Measurements from ENCODE around the gene ULK4.

ULK4 gene

GRCh38 chr3:41317718-41318117, 644.2 kb downstream of the ULK4 start:
- CTCF ChIA-PET = no interaction called here

GRCh38 chr3:41317298-41317697, 644.6 kb downstream of the ULK4 start:
- ChIA-PET CTCF (no interaction called here), POLR2A (interaction anchor here (0.7 kb wide), 1 partner anchor 19 kb away, joined by 5 read pairs; no protein-coding TSS in a partner anchor)
- H3K9me3 ChIP-seq (ENCODE audit: control insufficient read depth, insufficient read depth, low read depth, low read length) = no peaks in the 10 kb centered on the region
- no peak overlapping the region for H3K4me3 ChIP-seq (ENCODE audit: low read depth, low read length)
- no peaks in the 10 kb centered on the region for H3K36me3 ChIP-seq (ENCODE audit: control insufficient read depth in 2 of 2, insufficient read depth in 1 of 2, low read length in 2 of 2)
- H3K4me1 ChIP-seq (ENCODE audit: control insufficient read depth, insufficient read depth, low read length) = no peaks in the 10 kb centered on the region
- no peak overlapping the region for H3K27ac ChIP-seq (ENCODE audit: extremely low read depth, low read depth, low read length)
- TF ChIP-seq MZF1 (tag by site-specific recombination; IDR thresholded peaks at IDR 0.05; ENCODE audit: borderline replicate concordance) (no peak), ZNF629 (tag by site-specific recombination; IDR thresholded peaks at IDR 0.05) (no peak), ZSCAN16 (tag by site-specific recombination; IDR thresholded peaks at IDR 0.05) (no peak)

More at GRCh38 chr3:41317718-41318117, 644.2 kb downstream of the ULK4 start:
- POLR2A ChIA-PET = no interaction called here
- TF ChIP-seq ZNF792 (tag by site-specific recombination; IDR thresholded peaks at IDR 0.05) = no peak
- no peak for TF ChIP-seq ZNF626 (tag by site-specific recombination; IDR thresholded peaks at IDR 0.05)
- no peak for TF ChIP-seq INSM2 (tag by site-specific recombination; IDR thresholded peaks at IDR 0.05)
- no peak for TF ChIP-seq ZNF202 (tag by site-specific recombination; IDR thresholded peaks at IDR 0.05; ENCODE audit: borderline replicate concordance)
- no peak for TF ChIP-seq SCRT1 (tag by site-specific recombination; IDR thresholded peaks at IDR 0.05; ENCODE audit: borderline replicate concordance)
- no peak for TF ChIP-seq RBAK (tag by site-specific recombination; IDR thresholded peaks at IDR 0.05)
- TF ChIP-seq ZNF140 (tag by site-specific recombination; IDR thresholded peaks at IDR 0.05) = no peak
- TF ChIP-seq MYNN (tag by site-specific recombination; IDR thresholded peaks at IDR 0.05; ENCODE audit: borderline replicate concordance) = no peak
- no peak for TF ChIP-seq ZNF629 (tag by site-specific recombination; IDR thresholded peaks at IDR 0.05)
- TF ChIP-seq, protein P1, sequence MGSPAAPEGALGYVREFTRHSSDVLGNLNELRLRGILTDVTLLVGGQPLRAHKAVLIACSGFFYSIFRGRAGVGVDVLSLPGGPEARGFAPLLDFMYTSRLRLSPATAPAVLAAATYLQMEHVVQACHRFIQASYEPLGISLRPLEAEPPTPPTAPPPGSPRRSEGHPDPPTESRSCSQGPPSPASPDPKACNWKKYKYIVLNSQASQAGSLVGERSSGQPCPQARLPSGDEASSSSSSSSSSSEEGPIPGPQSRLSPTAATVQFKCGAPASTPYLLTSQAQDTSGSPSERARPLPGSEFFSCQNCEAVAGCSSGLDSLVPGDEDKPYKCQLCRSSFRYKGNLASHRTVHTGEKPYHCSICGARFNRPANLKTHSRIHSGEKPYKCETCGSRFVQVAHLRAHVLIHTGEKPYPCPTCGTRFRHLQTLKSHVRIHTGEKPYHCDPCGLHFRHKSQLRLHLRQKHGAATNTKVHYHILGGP (tag by site-specific recombination; IDR thresholded peaks at IDR 0.05) = no peak
- no peak for TF ChIP-seq ZFHX2 (tag by site-specific recombination; conservative IDR thresholded peaks at IDR 0.05)
- TF ChIP-seq, protein P2, sequence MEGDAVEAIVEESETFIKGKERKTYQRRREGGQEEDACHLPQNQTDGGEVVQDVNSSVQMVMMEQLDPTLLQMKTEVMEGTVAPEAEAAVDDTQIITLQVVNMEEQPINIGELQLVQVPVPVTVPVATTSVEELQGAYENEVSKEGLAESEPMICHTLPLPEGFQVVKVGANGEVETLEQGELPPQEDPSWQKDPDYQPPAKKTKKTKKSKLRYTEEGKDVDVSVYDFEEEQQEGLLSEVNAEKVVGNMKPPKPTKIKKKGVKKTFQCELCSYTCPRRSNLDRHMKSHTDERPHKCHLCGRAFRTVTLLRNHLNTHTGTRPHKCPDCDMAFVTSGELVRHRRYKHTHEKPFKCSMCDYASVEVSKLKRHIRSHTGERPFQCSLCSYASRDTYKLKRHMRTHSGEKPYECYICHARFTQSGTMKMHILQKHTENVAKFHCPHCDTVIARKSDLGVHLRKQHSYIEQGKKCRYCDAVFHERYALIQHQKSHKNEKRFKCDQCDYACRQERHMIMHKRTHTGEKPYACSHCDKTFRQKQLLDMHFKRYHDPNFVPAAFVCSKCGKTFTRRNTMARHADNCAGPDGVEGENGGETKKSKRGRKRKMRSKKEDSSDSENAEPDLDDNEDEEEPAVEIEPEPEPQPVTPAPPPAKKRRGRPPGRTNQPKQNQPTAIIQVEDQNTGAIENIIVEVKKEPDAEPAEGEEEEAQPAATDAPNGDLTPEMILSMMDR (tag by site-specific recombination; IDR thresholded peaks at IDR 0.05) = no peak
- no peak for TF ChIP-seq ZNF768 (tag by site-specific recombination; IDR thresholded peaks at IDR 0.05)
- TF ChIP-seq ZNF19 (tag by site-specific recombination; IDR thresholded peaks at IDR 0.05; ENCODE audit: low read depth) = no peak
- no peaks in the 10 kb centered on the region for H3K36me3 ChIP-seq (ENCODE audit: control insufficient read depth in 2 of 2, insufficient read depth in 1 of 2, low read length in 2 of 2)
- no peaks in the 10 kb centered on the region for H3K9me3 ChIP-seq (ENCODE audit: control insufficient read depth, insufficient read depth, low read depth, low read length)
- no peaks in the 10 kb centered on the region for H3K4me1 ChIP-seq (ENCODE audit: control insufficient read depth, insufficient read depth, low read length)
- no peak overlapping the region for H3K27ac ChIP-seq (ENCODE audit: extremely low read depth, low read depth, low read length)
- no peak overlapping the region for H3K4me3 ChIP-seq (ENCODE audit: low read depth, low read length)

GRCh38 chr3:41315126-41315525, 646.8 kb downstream of the ULK4 start:
- no peaks in the 10 kb centered on the region for H3K4me1 ChIP-seq (ENCODE audit: control insufficient read depth, insufficient read depth, low read length)
- POLR2A ChIA-PET = no interaction called here
- H3K9me3 ChIP-seq (ENCODE audit: control insufficient read depth, insufficient read depth, low read depth, low read length) = no peaks in the 10 kb centered on the region
- H3K27ac ChIP-seq (ENCODE audit: extremely low read depth, low read depth, low read length) = no peak overlapping the region
- CTCF ChIA-PET = no interaction called here
- H3K4me3 ChIP-seq (ENCODE audit: low read depth, low read length) = no peak overlapping the region
- H3K36me3 ChIP-seq (ENCODE audit: control insufficient read depth in 2 of 2, insufficient read depth in 1 of 2, low read length in 2 of 2) = no peaks in the 10 kb centered on the region
- TF ChIP-seq, protein P3, sequence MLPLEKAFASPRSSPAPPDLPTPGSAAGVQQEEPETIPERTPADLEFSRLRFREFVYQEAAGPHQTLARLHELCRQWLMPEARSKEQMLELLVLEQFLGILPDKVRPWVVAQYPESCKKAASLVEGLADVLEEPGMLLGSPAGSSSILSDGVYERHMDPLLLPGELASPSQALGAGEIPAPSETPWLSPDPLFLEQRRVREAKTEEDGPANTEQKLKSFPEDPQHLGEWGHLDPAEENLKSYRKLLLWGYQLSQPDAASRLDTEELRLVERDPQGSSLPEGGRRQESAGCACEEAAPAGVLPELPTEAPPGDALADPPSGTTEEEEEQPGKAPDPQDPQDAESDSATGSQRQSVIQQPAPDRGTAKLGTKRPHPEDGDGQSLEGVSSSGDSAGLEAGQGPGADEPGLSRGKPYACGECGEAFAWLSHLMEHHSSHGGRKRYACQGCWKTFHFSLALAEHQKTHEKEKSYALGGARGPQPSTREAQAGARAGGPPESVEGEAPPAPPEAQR (tag by site-specific recombination; IDR thresholded peaks at IDR 0.05) = no peak
- TF ChIP-seq REST (tag by site-specific recombination; IDR thresholded peaks at IDR 0.05) = no peak
